ENCODE results near the gene ABCG1.
A peak's percentile ranks its signal among the peaks of the same experiment; 100 is the strongest.

Gene ABCG1

GRCh38 chr21:42336054-42336453 lies 117.1 kb downstream of the ABCG1 start:
- no peak for DNase-seq

- DNase-seq: no peak
These were observed 118.3 kb downstream of the ABCG1 start for GRCh38 chr21:42337276-42337675.

- peak; percentile 83 for DNase-seq
These were observed 119.1 kb downstream of the ABCG1 start for GRCh38 chr21:42337830-42338728.

GRCh38 chr21:42338729-42339715 lies 120.1 kb downstream of the ABCG1 start:
- DNase-seq: no peak

GRCh38 chr21:42340187-42341050 lies 121.5 kb downstream of the ABCG1 start:
- DNase-seq: no peak

GRCh38 chr21:42341776-42342542 lies 123.0 kb downstream of the ABCG1 start:
- no peak for DNase-seq

- no peak for DNase-seq
These were observed 124.2 kb downstream of the ABCG1 start for GRCh38 chr21:42343101-42343500.

GRCh38 chr21:42343556-42343955 lies 124.6 kb downstream of the ABCG1 start:
- DNase-seq: no peak

GRCh38 chr21:42343963-42344510 lies 125.1 kb downstream of the ABCG1 start:
- no peak for DNase-seq

- no peak for DNase-seq
These were observed 125.7 kb downstream of the ABCG1 start for GRCh38 chr21:42344631-42345030.

- DNase-seq: no peak
These were observed 127.5 kb downstream of the ABCG1 start for GRCh38 chr21:42346441-42346840.
